ENCODE results near the gene SMAD3. TPM values are rescaled to one million over a fixed set of nuclear protein-coding genes. Genes with fewer than 3 reads are reported as not detected.
"Not testable (repeated sequence)": the region's sequence is repeated elsewhere in the genome, so short reads cannot be mapped to it uniquely, and the experiment has no call there.

The SMAD3 gene
- total RNA-seq, 1 experiment from 2014 or later = 54.8 TPM

DNA sequence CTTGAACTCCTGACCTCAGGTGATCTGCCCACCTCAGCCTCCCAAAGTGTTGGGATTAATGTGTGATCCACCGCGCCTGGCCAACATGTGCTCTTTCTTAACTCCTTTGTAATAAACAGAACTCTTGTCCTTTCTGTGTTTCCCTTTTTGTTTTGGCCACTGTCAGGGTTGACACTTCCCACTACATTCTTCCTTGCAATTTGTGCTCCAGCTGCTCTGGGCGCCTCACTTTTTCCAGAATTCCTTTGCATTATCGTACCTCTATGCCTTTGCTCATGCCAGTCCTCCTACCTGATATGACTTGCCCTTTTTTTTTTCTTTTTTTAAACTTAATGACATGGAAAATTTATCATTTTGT, 38.8 kb upstream of the SMAD3 start:
- ChIA-PET CTCF (no interaction called here), POLR2A (interaction anchor here (0.6 kb wide), 1 partner anchor 23 kb away, joined by 3 read pairs; no protein-coding TSS in a partner anchor)
- Histone ChIP-seq H3K4me3 (ENCODE audit: low read depth, low read length) (no peak overlapping the region), H3K36me3 (ENCODE audit: control insufficient read depth, insufficient read depth, low read length) (no peaks in the 10 kb centered on the region), H3K4me1 (peaks cover 27% of the 10 kb centered on the region), H3K9me3 (no peaks in the 10 kb centered on the region), H3K27me3 (replicated peaks; ENCODE audit: control insufficient read depth, insufficient read depth, low read length) (no peaks in the 10 kb centered on the region)
- intact Hi-C loops (cut with micrococcal nuclease; ENCODE audit: unreplicated experiment) = no loop called here
- no peaks in the 10 kb centered on the region for H3K36me3 Mint-ChIP-seq (ENCODE audit: insufficient read depth, unreplicated experiment)
- H3K27ac Mint-ChIP-seq (ENCODE audit: unreplicated experiment) = no peak overlapping the region
- H3K9me3 Mint-ChIP-seq (ENCODE audit: unreplicated experiment) = no peaks in the 10 kb centered on the region
- DNase-seq = no peak
- BruUV-seq (replicated peaks) = no TSS peak
- peaks cover 24% of the 10 kb centered on the region for H3K4me1 Mint-ChIP-seq (ENCODE audit: low read depth, unreplicated experiment)
- no peaks in the 10 kb centered on the region for H3K27me3 Mint-ChIP-seq (ENCODE audit: insufficient read depth, unreplicated experiment)
- TF ChIP-seq, protein P1, sequence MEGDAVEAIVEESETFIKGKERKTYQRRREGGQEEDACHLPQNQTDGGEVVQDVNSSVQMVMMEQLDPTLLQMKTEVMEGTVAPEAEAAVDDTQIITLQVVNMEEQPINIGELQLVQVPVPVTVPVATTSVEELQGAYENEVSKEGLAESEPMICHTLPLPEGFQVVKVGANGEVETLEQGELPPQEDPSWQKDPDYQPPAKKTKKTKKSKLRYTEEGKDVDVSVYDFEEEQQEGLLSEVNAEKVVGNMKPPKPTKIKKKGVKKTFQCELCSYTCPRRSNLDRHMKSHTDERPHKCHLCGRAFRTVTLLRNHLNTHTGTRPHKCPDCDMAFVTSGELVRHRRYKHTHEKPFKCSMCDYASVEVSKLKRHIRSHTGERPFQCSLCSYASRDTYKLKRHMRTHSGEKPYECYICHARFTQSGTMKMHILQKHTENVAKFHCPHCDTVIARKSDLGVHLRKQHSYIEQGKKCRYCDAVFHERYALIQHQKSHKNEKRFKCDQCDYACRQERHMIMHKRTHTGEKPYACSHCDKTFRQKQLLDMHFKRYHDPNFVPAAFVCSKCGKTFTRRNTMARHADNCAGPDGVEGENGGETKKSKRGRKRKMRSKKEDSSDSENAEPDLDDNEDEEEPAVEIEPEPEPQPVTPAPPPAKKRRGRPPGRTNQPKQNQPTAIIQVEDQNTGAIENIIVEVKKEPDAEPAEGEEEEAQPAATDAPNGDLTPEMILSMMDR (IDR thresholded peaks at IDR 0.05; ENCODE audit: insufficient read depth in 1 of 2, low read depth in 1 of 2, low read length in 1 of 2, severe bottlenecking in 1 of 2, unreplicated experiment in 1 of 2) = no peak
- no peak overlapping the region for H3K4me3 Mint-ChIP-seq (ENCODE audit: unreplicated experiment)

DNA sequence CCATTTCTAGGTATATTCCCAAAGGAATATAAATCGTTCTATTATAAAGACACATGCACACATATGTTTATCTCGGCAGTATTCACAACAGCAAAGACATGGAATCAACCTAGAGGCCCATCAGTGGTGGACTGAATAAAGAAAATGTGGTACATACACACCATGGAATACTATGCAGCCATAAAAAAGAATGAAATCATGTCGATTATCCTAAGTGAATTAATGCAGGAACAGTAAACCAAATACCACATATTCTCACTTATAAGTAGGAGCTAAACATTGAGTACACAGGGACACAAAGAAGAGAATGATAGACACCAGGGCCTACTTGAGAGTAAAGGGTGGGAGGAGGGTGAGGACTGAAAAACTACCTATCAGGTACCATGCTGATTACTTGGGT, 37.0 kb upstream of the SMAD3 start:
- peaks cover 27% of the 10 kb centered on the region for H3K4me1 ChIP-seq
- H3K4me3 Mint-ChIP-seq (ENCODE audit: unreplicated experiment); H3K27me3 Mint-ChIP-seq (ENCODE audit: insufficient read depth, unreplicated experiment); DNase-seq; intact Hi-C loops (cut with micrococcal nuclease; ENCODE audit: unreplicated experiment); H3K27me3 ChIP-seq (replicated peaks; ENCODE audit: control insufficient read depth, insufficient read depth, low read length); CTCF ChIA-PET; H3K9me3 ChIP-seq; H3K4me3 ChIP-seq (ENCODE audit: low read depth, low read length); BruUV-seq (replicated peaks); H3K27ac Mint-ChIP-seq (ENCODE audit: unreplicated experiment); H3K9me3 Mint-ChIP-seq (ENCODE audit: unreplicated experiment); POLR2A ChIA-PET; H3K36me3 Mint-ChIP-seq (ENCODE audit: insufficient read depth, unreplicated experiment); H3K36me3 ChIP-seq (ENCODE audit: control insufficient read depth, insufficient read depth, low read length): not testable (repeated sequence)
- peaks cover 24% of the 10 kb centered on the region for H3K4me1 Mint-ChIP-seq (ENCODE audit: low read depth, unreplicated experiment)

DNA sequence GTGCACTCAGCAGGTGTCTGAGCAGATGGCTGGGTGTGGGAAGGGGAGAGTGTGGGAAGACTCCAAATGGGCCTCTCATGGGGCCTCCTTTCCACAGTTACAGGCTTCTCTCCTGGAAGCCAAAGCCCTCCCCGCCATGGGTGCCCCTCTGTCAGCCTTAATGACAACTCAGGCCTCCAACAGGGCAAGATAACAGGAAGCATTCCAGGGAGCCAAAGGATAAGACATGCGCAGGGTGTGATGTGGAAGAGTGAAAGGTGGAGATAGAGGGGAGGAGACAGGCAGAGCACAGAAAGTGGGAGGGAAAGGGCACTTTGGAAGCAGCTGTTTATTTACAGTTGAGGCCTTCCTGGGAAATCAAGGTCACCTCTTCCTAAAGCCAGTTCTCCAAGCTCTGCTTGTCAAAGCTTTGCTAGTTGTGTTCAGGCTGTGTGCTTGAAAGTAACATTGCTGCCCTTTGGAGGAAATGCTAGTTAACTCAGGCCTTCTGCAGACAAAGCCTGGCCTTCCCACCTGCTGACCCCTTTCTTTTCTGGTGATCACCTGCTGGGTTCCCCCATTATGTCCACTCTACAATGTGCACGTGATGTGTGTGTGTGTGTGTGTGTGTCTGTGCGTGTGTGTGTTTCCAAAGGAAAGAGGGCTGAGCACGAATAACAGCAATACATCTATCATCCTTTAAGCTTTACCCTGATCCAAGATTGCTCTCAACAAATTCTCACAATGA, 35.2 kb upstream of the SMAD3 start:
- Mint-ChIP-seq H3K4me3 (ENCODE audit: unreplicated experiment) (no peak overlapping the region), H3K27ac (ENCODE audit: unreplicated experiment) (no peak overlapping the region), H3K4me1 (ENCODE audit: low read depth, unreplicated experiment) (peaks cover 13% of the 10 kb centered on the region), H3K9me3 (ENCODE audit: unreplicated experiment) (no peaks in the 10 kb centered on the region), H3K27me3 (ENCODE audit: insufficient read depth, unreplicated experiment) (no peaks in the 10 kb centered on the region), H3K36me3 (ENCODE audit: insufficient read depth, unreplicated experiment) (no peaks in the 10 kb centered on the region)
- DNase-seq = peak; percentile 49 to 71
- no TSS peak for BruUV-seq (replicated peaks)
- POLR2A ChIA-PET = no interaction called here
- Histone ChIP-seq H3K27me3 (replicated peaks; ENCODE audit: control insufficient read depth, insufficient read depth, low read length) (no peaks in the 10 kb centered on the region), H3K9me3 (no peaks in the 10 kb centered on the region), H3K36me3 (ENCODE audit: control insufficient read depth, insufficient read depth, low read length) (no peaks in the 10 kb centered on the region), H3K4me1 (peaks cover 15% of the 10 kb centered on the region), H3K4me3 (ENCODE audit: low read depth, low read length) (no peak overlapping the region)
- TF ChIP-seq, protein P1 (IDR thresholded peaks at IDR 0.05; ENCODE audit: insufficient read depth in 1 of 2, low read depth in 1 of 2, low read length in 1 of 2, severe bottlenecking in 1 of 2, unreplicated experiment in 1 of 2) = no peak
- CTCF ChIA-PET = interaction anchor here (0.6 to 0.7 kb wide), 2 partner anchors 78 to 257 kb away, joined by 3 read pairs; no protein-coding TSS in a partner anchor
- intact Hi-C loops (cut with micrococcal nuclease; ENCODE audit: unreplicated experiment) = no loop called here
